Upper lobe of right lung (tissue), 1 donor: ENCODE measurements around the gene RAB3B. TPM values are rescaled to one million over a fixed set of nuclear protein-coding genes. Genes with fewer than 3 reads are reported as not detected.
"Not testable (repeated sequence)": the region's sequence is repeated elsewhere in the genome, so short reads cannot be mapped to it uniquely, and the experiment has no call there.

Source experiments
- ATAC-seq: fragments of 200-7000 bp; cut with Tn5 transposase; one replicate; pipeline ENCODE4 v1.9.1; 2020; ENCODE audit warnings: mild to moderate bottlenecking, moderate library complexity
- DNase-seq: peaks from one replicate; pipeline ENCODE4 v3.0.0-alpha.2; 2020
- H3K27ac ChIP-seq: fragments of 200-600 bp; one replicate; pipeline ENCODE4 v1.8.0; 2022
- H3K27me3 ChIP-seq: fragments of 200-600 bp; one replicate; pipeline ENCODE4 v1.8.0; 2022; ENCODE audit warnings: mild to moderate bottlenecking
- H3K36me3 ChIP-seq: fragments of 200-600 bp; one replicate; pipeline ENCODE4 v1.8.0; 2022
- H3K4me1 ChIP-seq: fragments of 200-600 bp; one replicate; pipeline ENCODE4 v1.8.0; 2022
- H3K4me3 ChIP-seq: fragments of 200-600 bp; one replicate; pipeline ENCODE4 v1.8.0; 2022; ENCODE audit warnings: mild to moderate bottlenecking
- H3K9me3 ChIP-seq: fragments of 200-600 bp; one replicate; pipeline ENCODE4 v1.8.0; 2022
- intact Hi-C: fragments of 100-400 bp; cut with DNase I; formaldehyde crosslinking; loops from one replicate; pipeline ENCODE4 v1.11.0; 2022
- total RNA-seq: library from RNA; stranded (reverse); fragmentation: NEBNext Ultra II Directional; extraction: Animal tissue kit (Norgen Biotek cat#: 25700); gene quantifications from one replicate; pipeline ENCODE4 v1.2.1, GENCODE V29; 2021
- TF ChIP-seq, protein P1 (sequence below): fragments of 200-600 bp; IDR thresholded peaks from one replicate; pipeline ENCODE4 v1.8.0; 2022; ENCODE audit warnings: antibody characterized with exemption
- donor health status: DM: no; HTN: yes; CAD: no; lungs with severe emphysema.

RAB3B gene
- total RNA-seq, 1 donor from 2014 or later, result not detected

DNA sequence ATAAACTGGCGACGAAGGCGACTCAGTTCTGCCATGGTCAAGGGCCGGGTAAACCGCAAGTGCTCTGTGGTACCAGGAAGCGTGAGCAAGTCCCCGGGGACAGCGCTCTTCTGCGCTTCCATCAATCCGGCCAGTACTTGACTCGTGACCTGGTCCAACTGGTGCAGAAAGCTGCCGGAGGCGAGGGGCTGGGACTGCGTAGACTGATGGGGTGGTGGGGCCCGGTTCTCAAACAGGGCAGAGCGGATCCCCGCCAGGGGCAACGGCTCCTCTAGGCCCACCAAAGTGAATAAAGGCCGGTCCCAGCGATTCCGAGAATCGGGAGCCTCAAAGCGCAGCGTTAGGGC is 42.3 kb upstream of the RAB3B start:
- H3K36me3 ChIP-seq, result peaks cover 4% of the 10 kb centered on the region
- peaks cover 27% of the 10 kb centered on the region for H3K4me1 ChIP-seq
- H3K4me3 ChIP-seq, result peak overlapping the region; percentile 81
- intact Hi-C loops, result no loop called here
- H3K27me3 ChIP-seq, result no peaks in the 10 kb centered on the region
- peak overlapping the region; percentile 92 for H3K27ac ChIP-seq
- TF ChIP-seq, protein P1, sequence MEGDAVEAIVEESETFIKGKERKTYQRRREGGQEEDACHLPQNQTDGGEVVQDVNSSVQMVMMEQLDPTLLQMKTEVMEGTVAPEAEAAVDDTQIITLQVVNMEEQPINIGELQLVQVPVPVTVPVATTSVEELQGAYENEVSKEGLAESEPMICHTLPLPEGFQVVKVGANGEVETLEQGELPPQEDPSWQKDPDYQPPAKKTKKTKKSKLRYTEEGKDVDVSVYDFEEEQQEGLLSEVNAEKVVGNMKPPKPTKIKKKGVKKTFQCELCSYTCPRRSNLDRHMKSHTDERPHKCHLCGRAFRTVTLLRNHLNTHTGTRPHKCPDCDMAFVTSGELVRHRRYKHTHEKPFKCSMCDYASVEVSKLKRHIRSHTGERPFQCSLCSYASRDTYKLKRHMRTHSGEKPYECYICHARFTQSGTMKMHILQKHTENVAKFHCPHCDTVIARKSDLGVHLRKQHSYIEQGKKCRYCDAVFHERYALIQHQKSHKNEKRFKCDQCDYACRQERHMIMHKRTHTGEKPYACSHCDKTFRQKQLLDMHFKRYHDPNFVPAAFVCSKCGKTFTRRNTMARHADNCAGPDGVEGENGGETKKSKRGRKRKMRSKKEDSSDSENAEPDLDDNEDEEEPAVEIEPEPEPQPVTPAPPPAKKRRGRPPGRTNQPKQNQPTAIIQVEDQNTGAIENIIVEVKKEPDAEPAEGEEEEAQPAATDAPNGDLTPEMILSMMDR, result no peak
- DNase-seq, result no peak
- ATAC-seq, result peak; percentile 55
- H3K9me3 ChIP-seq, result no peaks in the 10 kb centered on the region

DNA sequence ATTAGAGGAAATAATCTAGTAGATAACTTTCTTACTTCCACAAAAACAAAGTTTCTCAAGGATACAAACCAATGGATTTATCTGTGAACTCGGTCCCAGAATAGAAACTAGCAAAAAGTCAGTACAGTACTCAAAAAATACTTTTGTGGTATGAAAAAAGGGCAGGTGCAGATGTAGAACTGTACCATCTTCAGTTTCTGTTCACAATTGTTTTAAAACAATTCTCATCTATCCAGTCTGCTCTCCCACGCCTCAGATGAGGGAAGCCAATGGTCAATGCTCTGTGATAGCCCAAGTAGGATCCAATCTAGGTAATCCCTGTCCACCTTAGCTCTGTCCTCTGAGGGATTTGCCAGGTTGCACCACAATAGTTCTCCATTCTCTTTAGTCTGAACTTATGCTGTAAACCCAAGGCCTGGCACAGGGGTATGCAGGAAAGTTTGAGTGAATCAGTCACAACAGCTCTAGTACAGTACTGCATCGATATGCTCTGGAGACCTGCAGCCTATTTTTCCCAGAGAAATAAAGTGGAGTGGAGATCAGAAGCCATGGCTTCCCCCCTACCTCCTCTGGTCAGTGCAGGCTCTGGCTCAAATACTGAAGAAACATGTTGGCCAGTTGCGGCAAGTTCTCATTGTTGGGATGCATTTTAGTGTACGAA is 41.8 kb upstream of the RAB3B start:
- H3K4me3 ChIP-seq, result peak overlapping the region; percentile 81
- DNase-seq, result no peak
- intact Hi-C loops, result no loop called here
- H3K27me3 ChIP-seq, result no peaks in the 10 kb centered on the region
- H3K27ac ChIP-seq, result peak overlapping the region; percentile 92
- peaks cover 3% of the 10 kb centered on the region for H3K36me3 ChIP-seq
- no peak for ATAC-seq
- peaks cover 22% of the 10 kb centered on the region for H3K4me1 ChIP-seq
- TF ChIP-seq, protein P1, result no peak
- no peaks in the 10 kb centered on the region for H3K9me3 ChIP-seq

DNA sequence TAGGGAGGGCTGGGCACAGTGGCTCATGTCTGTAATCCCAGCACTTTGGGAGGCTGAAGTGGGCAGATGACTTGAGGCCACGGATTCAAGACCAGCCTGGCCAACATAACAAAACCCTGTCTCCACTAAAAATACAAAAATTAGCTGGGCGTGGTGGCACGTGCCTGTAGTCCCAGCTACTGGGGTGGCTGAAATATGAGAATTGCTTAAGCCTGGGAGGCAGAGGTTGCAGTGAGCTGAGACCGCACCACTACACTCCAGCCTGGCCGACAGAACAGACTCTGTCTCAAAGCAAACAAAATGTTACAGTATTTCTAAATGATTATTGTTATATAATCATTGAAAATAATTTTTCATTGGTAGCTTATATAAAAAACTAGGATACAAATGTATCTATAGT is 38.3 kb upstream of the RAB3B start:
- DNase-seq, result not testable (repeated sequence)

DNA sequence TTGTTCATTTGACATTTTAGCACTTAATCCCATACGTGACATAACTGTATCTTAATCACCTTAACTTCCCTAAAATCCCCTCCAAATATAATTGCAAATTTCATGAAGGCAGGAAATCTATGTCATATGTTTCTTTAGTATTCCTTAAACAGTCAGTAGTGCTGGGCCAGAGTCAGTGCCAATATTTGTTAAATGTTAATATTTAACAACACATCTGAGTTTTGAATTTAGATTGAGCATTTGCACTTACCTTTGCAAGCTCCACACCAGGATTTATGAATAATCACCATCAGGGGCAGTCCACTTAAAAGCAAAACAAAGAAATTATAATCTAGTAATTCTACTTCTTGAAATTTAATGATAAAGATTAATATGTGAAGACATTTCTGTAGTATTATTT is 37.8 kb upstream of the RAB3B start:
- peaks cover 21% of the 10 kb centered on the region for H3K4me1 ChIP-seq
- ATAC-seq (no peak), DNase-seq (no peak)
- peaks cover 27% of the 10 kb centered on the region for H3K36me3 ChIP-seq
- H3K27ac ChIP-seq, result no peak overlapping the region
- TF ChIP-seq, protein P1, result no peak
- no peaks in the 10 kb centered on the region for H3K27me3 ChIP-seq
- no peak overlapping the region for H3K4me3 ChIP-seq
- intact Hi-C loops, result no loop called here
- no peaks in the 10 kb centered on the region for H3K9me3 ChIP-seq

More for the DNA sequence above, 38.3 kb upstream of the RAB3B start:
- H3K27me3 ChIP-seq, H3K9me3 ChIP-seq, H3K4me3 ChIP-seq, ATAC-seq, intact Hi-C loops, H3K27ac ChIP-seq: not testable (repeated sequence)
- Histone ChIP-seq H3K4me1 (peaks cover 21% of the 10 kb centered on the region), H3K36me3 (peaks cover 22% of the 10 kb centered on the region)

DNA sequence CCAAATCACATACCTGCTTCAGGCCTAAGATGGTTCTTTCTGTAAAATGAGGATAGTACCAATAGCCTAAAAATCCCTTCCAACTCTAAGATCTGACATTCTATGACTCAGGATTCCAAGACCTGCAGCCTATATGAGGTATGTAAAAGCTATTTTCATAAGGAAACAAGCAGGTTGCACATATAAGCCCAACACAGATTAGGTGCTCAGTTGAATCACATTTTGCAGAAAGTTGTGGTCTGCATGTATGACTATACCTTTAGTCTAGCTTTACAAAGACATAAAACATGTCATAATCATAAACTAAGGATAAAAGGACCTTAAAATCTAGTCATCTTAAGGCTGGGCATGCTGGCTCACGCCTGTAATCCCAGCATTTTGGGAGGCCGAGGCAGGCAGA is 35.8 kb upstream of the RAB3B start:
- intact Hi-C loops, result no loop called here
- peaks cover 45% of the 10 kb centered on the region for H3K36me3 ChIP-seq
- TF ChIP-seq, protein P1, result no peak
- no peaks in the 10 kb centered on the region for H3K27me3 ChIP-seq
- H3K9me3 ChIP-seq, result no peaks in the 10 kb centered on the region
- DNase-seq, result no peak
- no peak for ATAC-seq
- H3K4me1 ChIP-seq, result peaks cover 6% of the 10 kb centered on the region
- no peak overlapping the region for H3K27ac ChIP-seq
- H3K4me3 ChIP-seq, result no peak overlapping the region

DNA sequence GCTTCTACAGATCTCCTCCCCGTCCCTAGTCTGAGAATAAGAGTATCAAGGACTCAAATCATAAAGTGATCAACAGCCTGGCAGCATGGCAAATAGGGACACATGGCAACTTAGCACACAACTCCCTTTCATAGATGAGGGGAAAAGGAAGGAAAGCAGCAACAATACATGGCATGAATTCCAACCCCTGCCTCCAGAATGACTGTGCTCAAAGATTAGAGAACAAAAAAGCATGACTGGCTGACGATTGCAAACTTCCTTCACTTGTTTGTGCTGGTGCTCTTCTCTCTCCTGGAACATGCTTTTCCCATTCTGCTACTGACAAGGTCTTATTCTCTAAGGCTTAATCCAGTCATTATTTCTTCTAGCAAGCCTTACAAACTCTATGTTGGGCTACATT is 31.6 kb upstream of the RAB3B start:
- intact Hi-C loops, result no loop called here
- no peaks in the 10 kb centered on the region for H3K4me1 ChIP-seq
- H3K36me3 ChIP-seq, result peaks cover 59% of the 10 kb centered on the region
- H3K4me3 ChIP-seq, result no peak overlapping the region
- no peak for DNase-seq
- no peak for ATAC-seq
- H3K27ac ChIP-seq, result no peak overlapping the region
- H3K9me3 ChIP-seq, result no peaks in the 10 kb centered on the region
- H3K27me3 ChIP-seq, result no peaks in the 10 kb centered on the region
- TF ChIP-seq, protein P1, result no peak
